HG03439 (cell line): Measurements from ENCODE around the gene MED10.

Source experiments
- ATAC-seq: cut with Tn5 transposase; IDR thresholded peaks from one replicate; pipeline ENCODE4 v1.9.1; 2021; ENCODE audit warnings: mild to moderate bottlenecking, moderate library complexity; ENCODE audit not compliant: unreplicated experiment

The MED10 gene

GRCh38 chr5:6377905-6378765, at the start of gene MED10:
Gene MED10, minus strand, starts transcription at chr5:6378547. Its CDS starts 64 bp downstream, at chr5:6378483.
- peak; percentile 98 for ATAC-seq

- no peak for ATAC-seq
Observed at GRCh38 chr5:6427694-6428093, 49.3 kb upstream of the MED10 start.

- no peak for ATAC-seq
Observed at GRCh38 chr5:6424700-6425099, 46.4 kb upstream of the MED10 start.

DNA sequence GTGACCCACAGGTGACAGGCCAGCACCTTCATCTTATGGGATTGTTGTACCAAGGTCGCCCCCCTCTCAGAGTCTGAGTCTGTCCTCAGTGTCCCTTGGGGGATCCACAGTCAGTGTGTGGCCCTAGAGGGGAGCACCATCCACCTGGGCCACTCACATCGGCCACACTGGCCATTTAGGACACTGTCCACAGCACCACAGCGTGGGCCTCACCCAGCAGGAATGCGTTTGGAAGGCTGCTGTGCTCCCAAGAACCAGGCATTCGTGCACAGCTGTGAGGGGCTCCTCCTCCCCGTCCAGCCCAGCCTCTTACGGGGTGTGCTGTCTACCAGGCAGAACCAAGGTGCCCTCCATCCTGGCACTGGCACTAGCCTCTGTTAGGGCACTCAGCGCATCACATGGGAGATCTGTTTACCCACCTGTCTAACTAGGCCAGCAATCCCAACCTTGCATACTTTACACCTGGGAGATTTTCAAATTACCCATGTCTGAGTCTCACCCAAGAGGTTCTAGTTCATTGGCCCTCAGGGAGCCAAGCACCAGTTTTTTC, 45.8 kb upstream of the MED10 start:
- no peak for ATAC-seq

DNA sequence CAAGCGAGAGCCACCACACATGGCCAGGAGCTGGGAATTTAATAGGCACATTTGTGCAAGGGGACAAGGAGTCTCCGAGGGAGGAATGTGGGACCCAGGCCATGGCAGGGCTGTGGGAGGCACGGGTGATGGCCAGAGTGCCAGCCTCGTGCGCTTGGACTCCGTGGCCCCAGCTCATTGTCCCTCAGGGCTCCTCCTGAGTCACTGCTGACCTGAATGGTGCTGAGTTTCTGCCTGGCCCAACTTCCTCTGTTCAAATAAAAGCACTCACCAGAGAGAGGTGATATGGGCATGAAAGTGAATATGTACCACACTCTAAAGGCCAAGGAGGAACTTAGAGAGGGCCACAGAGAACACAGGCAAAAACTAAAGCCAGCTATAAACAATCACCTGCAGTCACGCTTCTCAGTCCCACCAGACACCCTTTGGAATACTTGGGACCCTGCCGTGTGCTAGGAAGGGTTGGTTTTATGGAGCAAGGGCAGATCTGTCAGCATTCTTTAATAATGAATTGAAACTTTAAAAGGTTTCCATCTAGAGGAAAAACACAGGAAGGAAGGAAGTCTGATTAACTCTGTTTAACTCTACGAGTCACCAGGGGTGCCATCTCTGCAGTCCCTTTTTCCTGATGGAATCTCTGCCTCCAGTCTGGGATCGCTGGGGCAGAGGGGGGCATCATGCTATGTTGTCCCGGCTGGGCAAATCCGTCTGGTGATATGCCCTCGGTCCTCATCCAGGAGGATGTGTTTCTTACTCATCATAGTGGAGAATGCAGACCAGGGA, 45.2 kb upstream of the MED10 start:
- ATAC-seq, result no peak

GRCh38 chr5:6419340-6419852, 41.0 kb upstream of the MED10 start:
- ATAC-seq, result no peak

DNA sequence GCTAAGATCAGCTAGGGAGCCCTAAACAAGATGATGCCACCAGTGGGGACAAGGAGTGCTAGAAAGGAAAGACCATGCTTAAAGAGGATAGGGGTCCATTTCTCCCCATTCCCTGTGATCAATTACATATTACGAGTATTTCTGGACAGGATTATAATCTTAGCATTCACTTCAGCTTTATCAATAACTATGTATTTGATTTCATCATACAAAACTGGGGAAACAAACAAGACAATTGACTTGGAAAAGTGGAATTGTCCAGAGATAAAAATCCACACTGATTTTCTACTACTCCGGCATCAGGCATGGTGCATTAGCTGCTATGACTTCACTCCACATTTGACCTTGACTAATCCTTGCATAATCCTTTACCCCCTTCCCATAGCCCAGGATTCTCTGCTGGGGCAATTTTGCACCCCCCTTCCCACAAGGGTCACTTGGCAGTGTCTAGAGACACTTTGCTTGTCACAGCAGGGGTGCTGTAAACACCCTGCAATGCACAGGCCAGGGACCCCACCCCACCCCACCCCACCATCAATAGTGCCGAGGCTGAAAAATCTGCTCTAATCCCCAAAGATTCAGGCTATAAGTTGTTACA, 40.4 kb upstream of the MED10 start:
- no peak for ATAC-seq

DNA sequence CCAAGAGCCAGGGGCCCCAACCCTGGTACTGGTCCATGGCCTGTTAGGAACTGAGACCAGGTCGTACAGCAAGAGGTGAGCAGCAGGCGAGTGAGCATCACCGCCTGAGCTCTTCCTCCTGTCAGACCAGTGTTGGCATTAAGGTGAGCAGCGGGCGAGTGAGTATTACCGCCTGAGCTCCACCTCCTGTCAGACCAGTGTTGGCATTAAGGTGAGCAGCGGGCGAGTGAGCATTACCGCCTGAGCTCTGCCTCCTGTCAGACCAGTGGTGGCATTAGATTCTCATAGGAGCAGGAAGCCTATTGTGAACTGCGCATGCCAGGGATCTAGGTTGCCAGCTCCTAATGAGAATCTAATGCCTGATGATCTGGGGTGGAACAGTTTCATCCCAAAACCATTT, 39.3 kb upstream of the MED10 start:
- no peak for ATAC-seq

DNA sequence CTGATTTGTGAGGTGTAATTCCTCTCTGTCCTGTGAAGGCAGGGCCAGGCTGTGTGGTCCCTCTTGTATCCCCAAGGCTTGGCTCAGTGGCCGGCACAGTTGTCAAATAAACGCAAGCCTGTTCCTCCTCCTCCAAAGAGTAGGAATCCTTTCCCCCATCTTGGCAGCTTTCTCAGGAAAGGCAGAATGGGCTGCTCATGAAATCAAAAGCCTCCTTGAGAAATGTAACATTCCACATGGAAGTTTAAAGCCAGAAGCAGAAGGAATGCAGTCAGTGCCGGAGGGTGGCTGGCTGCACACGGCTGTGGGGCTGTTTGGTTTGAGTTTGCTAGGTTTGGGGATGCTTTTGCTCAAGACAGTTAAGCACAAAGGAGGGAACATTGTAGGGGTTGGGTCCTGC, 34.5 kb upstream of the MED10 start:
- ATAC-seq, result no peak

DNA sequence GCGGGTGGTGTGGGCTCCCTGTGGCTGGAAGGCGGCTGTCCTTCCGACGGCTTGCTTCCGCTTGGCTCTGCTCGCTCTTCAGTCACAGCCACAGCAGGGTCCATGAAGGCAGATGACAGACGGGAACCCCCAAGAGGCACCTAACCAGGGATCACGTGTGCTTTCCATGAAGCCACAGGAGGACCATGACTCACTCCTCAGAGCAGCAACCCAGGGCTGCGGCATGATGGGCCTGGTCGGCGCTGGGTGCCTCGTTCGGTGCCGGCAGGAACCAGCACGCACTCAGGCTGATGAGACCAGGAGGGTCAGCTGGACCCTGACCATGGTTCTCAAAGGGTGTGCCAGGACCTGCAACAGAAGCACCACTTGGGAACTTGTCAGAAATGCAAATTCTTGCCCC, 32.8 kb upstream of the MED10 start:
- ATAC-seq, result no peak

- ATAC-seq, result no peak
Observed at GRCh38 chr5:6410421-6410820, 32.1 kb upstream of the MED10 start.

DNA sequence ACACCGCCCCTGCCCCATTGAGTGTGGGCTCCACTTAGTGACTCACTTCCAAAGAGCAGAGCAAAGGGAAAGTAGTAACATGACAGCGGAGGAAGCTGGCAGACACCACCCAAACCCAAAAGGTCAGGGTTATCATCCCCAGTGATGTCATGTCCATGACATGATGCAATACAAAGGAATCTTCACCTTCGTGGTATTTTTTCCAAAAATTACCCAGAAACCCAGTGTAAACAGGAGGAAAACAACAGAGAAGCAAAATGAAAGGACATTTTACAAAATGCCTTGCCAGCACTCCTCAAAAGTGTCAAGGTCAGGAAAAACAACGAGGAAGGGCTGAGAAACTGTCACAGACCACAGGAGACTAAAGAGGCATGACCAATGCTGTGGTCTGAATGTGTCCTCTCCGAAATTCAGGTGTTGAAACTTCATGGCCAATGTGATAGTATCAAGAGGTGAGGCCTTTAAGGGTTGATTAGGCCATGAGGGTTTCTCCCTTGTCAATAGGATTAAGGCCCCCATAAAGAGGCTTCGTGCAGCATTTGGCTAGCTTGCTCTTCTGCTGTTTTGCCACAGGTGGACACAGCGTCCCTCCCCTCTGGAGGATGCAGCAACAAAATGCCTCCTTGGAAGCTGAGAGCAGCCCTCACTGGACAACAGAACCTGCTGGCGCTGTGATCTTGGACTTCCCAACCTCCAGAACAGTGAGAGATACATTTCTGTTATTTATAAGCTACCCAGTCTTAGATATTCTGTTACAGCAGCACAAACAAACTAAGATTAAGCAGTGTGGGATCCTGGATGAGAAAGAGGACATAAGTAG, 30.5 kb upstream of the MED10 start:
- ATAC-seq, result no peak

- no peak for ATAC-seq
Observed at GRCh38 chr5:6408260-6408596, 29.9 kb upstream of the MED10 start.

DNA sequence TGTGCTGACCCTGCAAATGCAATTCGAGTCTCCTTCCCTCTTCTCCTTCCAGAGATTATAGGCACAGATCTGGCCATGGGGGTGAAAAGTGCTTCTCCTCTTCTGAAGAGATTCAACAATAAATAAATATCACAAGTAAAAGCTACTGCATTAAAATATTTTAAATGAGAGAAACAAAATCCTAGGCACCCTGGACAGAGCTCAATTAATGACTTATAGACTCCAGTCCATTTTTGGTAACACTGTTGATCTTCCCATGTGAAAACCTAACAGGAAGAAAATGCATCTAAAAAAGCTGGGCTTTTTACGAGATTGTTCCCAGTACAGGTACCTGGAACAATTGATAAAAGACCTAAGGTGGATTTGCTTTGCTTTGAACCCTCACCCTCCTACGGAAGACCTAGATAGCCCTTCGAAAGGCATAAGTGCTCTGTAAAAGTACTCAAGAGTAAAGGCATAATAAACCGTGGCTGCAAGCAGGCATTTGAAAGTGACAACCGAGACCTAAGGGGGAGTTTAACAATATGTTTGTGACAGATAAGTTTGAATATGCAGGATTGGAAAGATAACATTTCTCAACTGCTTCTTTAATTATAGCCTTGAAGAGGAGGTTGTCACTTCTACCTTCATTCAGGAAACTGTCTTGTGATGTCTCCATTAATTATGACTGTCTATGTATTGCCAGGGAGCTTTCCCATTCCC, 29.4 kb upstream of the MED10 start:
- no peak for ATAC-seq

DNA sequence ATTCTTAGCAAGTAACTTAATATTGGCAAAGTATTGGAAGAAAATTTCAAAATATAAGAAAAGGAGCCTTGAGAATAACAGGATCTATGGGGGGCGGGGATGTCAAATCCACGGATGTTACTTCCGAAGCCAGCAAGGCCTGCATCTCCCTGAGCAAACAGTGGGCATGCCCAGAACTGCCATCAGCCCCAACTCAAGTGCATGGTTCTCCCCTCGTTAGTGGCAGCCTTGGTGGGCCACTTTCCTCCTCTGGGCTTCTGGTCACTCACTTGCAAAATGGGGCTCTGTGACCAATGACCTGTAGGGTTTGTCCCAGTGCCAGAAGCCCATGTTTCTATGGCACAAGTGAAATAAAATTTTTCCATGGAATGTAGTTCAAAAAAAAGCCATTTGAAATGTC, 27.2 kb upstream of the MED10 start:
- no peak for ATAC-seq

GRCh38 chr5:6404129-6404528, 25.8 kb upstream of the MED10 start:
- ATAC-seq, result peak; percentile 53

DNA sequence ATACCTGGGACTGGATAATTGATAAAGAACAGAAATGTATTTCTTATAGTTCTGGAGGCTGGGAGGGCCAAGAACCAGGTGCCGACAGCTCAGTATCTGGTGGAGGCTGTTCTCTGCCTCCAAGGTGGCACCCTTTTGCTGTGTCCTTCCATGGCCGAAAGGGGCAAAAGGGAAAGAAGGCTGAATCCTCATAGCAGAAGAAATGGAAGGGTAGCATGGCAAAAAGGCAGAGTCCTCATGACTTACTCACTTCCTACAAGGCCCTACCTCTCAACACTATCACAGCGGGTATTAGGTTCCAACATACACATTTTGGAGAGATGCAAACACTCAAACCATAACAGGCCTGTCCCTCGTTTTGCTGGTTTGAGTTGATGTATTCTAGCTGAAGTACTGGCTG, 25.1 kb upstream of the MED10 start:
- ATAC-seq, result no peak

DNA sequence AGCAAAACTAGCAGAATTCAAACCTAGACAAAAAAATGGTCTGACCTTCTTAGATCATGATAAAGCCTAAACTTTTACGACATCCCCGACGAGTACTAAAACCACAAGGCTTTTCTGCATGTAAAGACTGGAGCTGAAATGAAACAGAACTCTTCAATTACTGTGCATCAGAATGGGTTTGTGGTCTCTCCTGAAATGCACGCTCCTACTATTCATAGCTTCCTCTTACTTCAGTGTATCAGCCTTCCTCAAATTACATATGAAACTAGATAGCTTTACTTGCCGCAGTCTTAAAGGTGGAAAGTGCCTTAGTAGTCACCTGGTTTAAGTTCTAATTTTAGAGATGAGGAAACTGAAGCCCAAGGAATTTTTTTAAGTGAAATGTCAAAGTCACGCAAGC, 24.6 kb upstream of the MED10 start:
- no peak for ATAC-seq

- ATAC-seq, result no peak
Observed at GRCh38 chr5:6401410-6401809, 23.1 kb upstream of the MED10 start.
